ENCODE measurements around the gene NELL1. TPM values are rescaled to one million over a fixed set of nuclear protein-coding genes. Genes with fewer than 3 reads are reported as not detected.

NELL1 gene
- total RNA-seq, 1 donor from 2014 or later: not detected

- TF ChIP-seq EZH2 (IDR thresholded peaks at IDR 0.05) (no peak), EZH2phosphoT487 (IDR thresholded peaks at IDR 0.05) (no peak)
- Histone ChIP-seq H3F3A (ENCODE audit: low read depth) (no peaks in the 10 kb centered on the region), H3K79me2 (ENCODE audit: low read depth) (no peaks in the 10 kb centered on the region), H3K9me3 (ENCODE audit: low read depth) (no peaks in the 10 kb centered on the region), H3K27me3 (no peaks in the 10 kb centered on the region), H4K20me1 (ENCODE audit: low read depth) (no peaks in the 10 kb centered on the region), H2AFZ (replicated peaks) (no peak overlapping the region), H3K4me1 (no peaks in the 10 kb centered on the region), H3K4me3 (no peak overlapping the region), H3K36me3 (no peaks in the 10 kb centered on the region), H3K9ac (no peak overlapping the region), H3K27ac (no peak overlapping the region), H3K4me2 (no peak overlapping the region)
- H3K4me3 Mint-ChIP-seq: no peak overlapping the region
- peaks cover 3% of the 10 kb centered on the region for H3K4me1 Mint-ChIP-seq
- H3K27ac Mint-ChIP-seq: no peak overlapping the region
- no peaks in the 10 kb centered on the region for H3K36me3 Mint-ChIP-seq
- DNase-seq (ENCODE audit: low spot score): no peak
- peaks cover 2% of the 10 kb centered on the region for H3K27me3 Mint-ChIP-seq (ENCODE audit: insufficient read depth, low read depth)
- no peaks in the 10 kb centered on the region for H3K9me3 Mint-ChIP-seq
Measured at GRCh38 chr11:21148376-21148775, 479.0 kb downstream of the NELL1 start.

GRCh38 chr11:21160140-21160539 is 490.8 kb downstream of the NELL1 start:
- no peak overlapping the region for H3K4me3 Mint-ChIP-seq
- Histone ChIP-seq H3K4me2 (no peak overlapping the region), H3K4me1 (no peaks in the 10 kb centered on the region), H4K20me1 (ENCODE audit: low read depth) (no peaks in the 10 kb centered on the region), H3K9me3 (ENCODE audit: low read depth) (no peaks in the 10 kb centered on the region), H3F3A (ENCODE audit: low read depth) (no peaks in the 10 kb centered on the region), H3K9ac (no peak overlapping the region), H3K36me3 (no peaks in the 10 kb centered on the region), H3K79me2 (ENCODE audit: low read depth) (no peaks in the 10 kb centered on the region), H3K27ac (no peak overlapping the region), H3K27me3 (no peaks in the 10 kb centered on the region), H2AFZ (replicated peaks) (no peak overlapping the region), H3K4me3 (no peak overlapping the region)
- DNase-seq (ENCODE audit: low spot score): no peak
- no peaks in the 10 kb centered on the region for H3K36me3 Mint-ChIP-seq
- peaks cover 5% of the 10 kb centered on the region for H3K27me3 Mint-ChIP-seq (ENCODE audit: insufficient read depth, low read depth)
- TF ChIP-seq EZH2 (IDR thresholded peaks at IDR 0.05) (no peak), EZH2phosphoT487 (IDR thresholded peaks at IDR 0.05) (no peak), CTCF (IDR thresholded peaks at IDR 0.05) (no peak)
- no peaks in the 10 kb centered on the region for H3K9me3 Mint-ChIP-seq
- no peak overlapping the region for H3K27ac Mint-ChIP-seq
- peaks cover 8% of the 10 kb centered on the region for H3K4me1 Mint-ChIP-seq

- Mint-ChIP-seq H3K4me1 (no peaks in the 10 kb centered on the region), H3K27me3 (ENCODE audit: insufficient read depth, low read depth) (peaks cover 2% of the 10 kb centered on the region), H3K4me3 (no peak overlapping the region), H3K27ac (no peak overlapping the region), H3K9me3 (no peaks in the 10 kb centered on the region), H3K36me3 (no peaks in the 10 kb centered on the region)
- TF ChIP-seq EZH2phosphoT487 (IDR thresholded peaks at IDR 0.05): no peak
- TF ChIP-seq EZH2 (IDR thresholded peaks at IDR 0.05): no peak
- Histone ChIP-seq H3K27me3 (no peaks in the 10 kb centered on the region), H3F3A (ENCODE audit: low read depth) (no peaks in the 10 kb centered on the region), H2AFZ (replicated peaks) (no peak overlapping the region), H3K9me3 (ENCODE audit: low read depth) (no peaks in the 10 kb centered on the region), H3K79me2 (ENCODE audit: low read depth) (no peaks in the 10 kb centered on the region), H3K27ac (no peak overlapping the region), H3K4me1 (no peaks in the 10 kb centered on the region), H3K9ac (no peak overlapping the region), H3K36me3 (no peaks in the 10 kb centered on the region), H3K4me2 (no peak overlapping the region), H3K4me3 (no peak overlapping the region), H4K20me1 (ENCODE audit: low read depth) (no peaks in the 10 kb centered on the region)
- DNase-seq (ENCODE audit: low spot score): no peak
Measured at GRCh38 chr11:21169639-21170038, 500.3 kb downstream of the NELL1 start.

- Histone ChIP-seq H3K36me3 (no peaks in the 10 kb centered on the region), H3K27ac (no peak overlapping the region), H4K20me1 (ENCODE audit: low read depth) (no peaks in the 10 kb centered on the region), H3K4me1 (no peaks in the 10 kb centered on the region), H3K79me2 (ENCODE audit: low read depth) (no peaks in the 10 kb centered on the region), H3K27me3 (no peaks in the 10 kb centered on the region), H3K4me3 (no peak overlapping the region), H3K9me3 (ENCODE audit: low read depth) (no peaks in the 10 kb centered on the region), H3F3A (ENCODE audit: low read depth) (no peaks in the 10 kb centered on the region), H2AFZ (replicated peaks) (peak overlapping the region; percentile 9), H3K9ac (no peak overlapping the region), H3K4me2 (no peak overlapping the region)
- Mint-ChIP-seq H3K9me3 (no peaks in the 10 kb centered on the region), H3K27ac (no peak overlapping the region), H3K4me1 (no peaks in the 10 kb centered on the region), H3K27me3 (ENCODE audit: insufficient read depth, low read depth) (no peaks in the 10 kb centered on the region), H3K4me3 (no peak overlapping the region), H3K36me3 (no peaks in the 10 kb centered on the region)
- no peak for TF ChIP-seq CTCF (IDR thresholded peaks at IDR 0.05)
- no peak for TF ChIP-seq EZH2 (IDR thresholded peaks at IDR 0.05)
- no peak for TF ChIP-seq EZH2phosphoT487 (IDR thresholded peaks at IDR 0.05)
- DNase-seq (ENCODE audit: low spot score): no peak
Measured at GRCh38 chr11:21173476-21173875, 504.1 kb downstream of the NELL1 start.

Data from neural progenitor cell (in vitro differentiated cells).